Psoas muscle (tissue), 8 donors: ENCODE results near the gene EXOC3L4. TPM values are rescaled to one million over a fixed set of nuclear protein-coding genes. Genes with fewer than 3 reads are reported as not detected.
A peak's percentile ranks its signal among the peaks of the same experiment; 100 is the strongest.

ENCODE experiments used
- ATAC-seq, 4 donors: fragments of 200-7000 bp; cut with Tn5 transposase; one replicate each; pipeline ENCODE4 v1.9.1; 2020; ENCODE audit warnings: moderate library complexity in 3 of 4, mild to moderate bottlenecking in 2 of 4
- DNase-seq, 2 donors: peaks; one replicate each; pipeline ENCODE4 v3.0.0-alpha.2; 2020
- H3K27ac ChIP-seq: fragments of 200-600 bp; one replicate; pipeline ENCODE4 v1.8.0; 2022
- H3K27me3 ChIP-seq, 3 donors: fragments of 200-600 bp in 1 of 3; one replicate each; pipeline versions ENCODE4 v1.6.1 to v1.8.0; 2013 to 2022; ENCODE audit warnings: low read length in 2 of 3, mild to moderate bottlenecking in 2 of 3, moderate library complexity in 1 of 3; ENCODE audit not compliant: insufficient read depth in 3 of 3
- H3K36me3 ChIP-seq, 2 donors: fragments of 200-600 bp in 1 of 2; one replicate each; pipeline versions ENCODE4 v1.6.1 to v1.8.0; 2013 to 2022; ENCODE audit warnings: low read depth in 1 of 2, mild to moderate bottlenecking in 1 of 2, moderate library complexity in 1 of 2; ENCODE audit not compliant: insufficient read depth in 1 of 2
- H3K4me1 ChIP-seq: fragments of 200-600 bp; one replicate; pipeline ENCODE4 v1.8.0; 2022
- H3K4me3 ChIP-seq: fragments of 200-600 bp; one replicate; pipeline ENCODE4 v1.8.0; 2022; ENCODE audit warnings: mild to moderate bottlenecking
- H3K9me3 ChIP-seq: fragments of 200-600 bp; one replicate; pipeline ENCODE4 v1.8.0; 2022
- WGBS, 3 donors: extraction: QIAGEN DNeasy Blood & Tissue Kit; methylation state at CpG; one replicate each; pipeline versions ENCODE4 v1.1.6 to v1.1.7; 2013; 5-methylcytosine and 5-hydroxymethylcytosine counted together
- intact Hi-C, 2 donors: fragments of 100-400 bp; cut with DNase I; formaldehyde crosslinking; loops; one replicate each; pipeline versions ENCODE4 v1.11.0 to v1.14.2; 2022
- polyA plus RNA-seq, 3 donors: library from polyadenylated mRNA; stranded (reverse); fragments of 200-250 nt; gene quantifications; one replicate each; pipeline ENCODE4 v1.2.3, GENCODE V29; 2013
- total RNA-seq, 4 donors: library from RNA; stranded (reverse); fragmentation: NEBNext Ultra II Directional in 2 of 4; extraction: Animal tissue kit (Norgen Biotek cat#: 25700) in 2 of 4; gene quantifications; one replicate each; pipeline versions ENCODE4 v1.2.1 to v1.2.4, GENCODE V29; 2021 to 2023
- TF ChIP-seq, protein P1 (sequence below): fragments of 200-600 bp; IDR thresholded peaks from one replicate; pipeline ENCODE4 v1.8.0; 2022; ENCODE audit warnings: antibody characterized with exemption
- donor health status: healthy with polysubstance abuse.
- donor health status: DM: no; HTN: no; CAD: no; lungs with moderate emphysema.
- donor health status: Bipolar disorder and iron deficiency.
- donor health status: healthy.
- donor health status: DM: yes; HTN: yes; CAD: no.
- donor health status: DM: no; HTN: no; CAD: no.
- donor health status: DM: no; HTN: no; CAD: no.
- donor health status: DM: yes; HTN: yes; CAD: no.

EXOC3L4 gene
- total and polyA plus RNA-seq, 7 donors = 0.12 to 0.33 (median 0.27) TPM; not detected in 3

GRCh38 chr14:103078420-103078749, 16.1 kb upstream of the EXOC3L4 start:
- no peaks in the 10 kb centered on the region for H3K36me3 ChIP-seq
- DNase-seq (peak; percentile 74 to 87), ATAC-seq (peak; percentile 61 to 71 (median 68))
- H3K9me3 ChIP-seq = no peaks in the 10 kb centered on the region
- no peaks in the 10 kb centered on the region for H3K4me1 ChIP-seq
- intact Hi-C loops = loop anchor here in 1 of 2 donors (10.0 kb wide), 1 partner anchor 384 kb away; no protein-coding TSS in a partner anchor
- H3K4me3 ChIP-seq = no peak overlapping the region
- H3K27me3 ChIP-seq = peaks cover 0 to 31% (median 2%) of the 10 kb centered on the region in 3 donors
- TF ChIP-seq, protein P1, sequence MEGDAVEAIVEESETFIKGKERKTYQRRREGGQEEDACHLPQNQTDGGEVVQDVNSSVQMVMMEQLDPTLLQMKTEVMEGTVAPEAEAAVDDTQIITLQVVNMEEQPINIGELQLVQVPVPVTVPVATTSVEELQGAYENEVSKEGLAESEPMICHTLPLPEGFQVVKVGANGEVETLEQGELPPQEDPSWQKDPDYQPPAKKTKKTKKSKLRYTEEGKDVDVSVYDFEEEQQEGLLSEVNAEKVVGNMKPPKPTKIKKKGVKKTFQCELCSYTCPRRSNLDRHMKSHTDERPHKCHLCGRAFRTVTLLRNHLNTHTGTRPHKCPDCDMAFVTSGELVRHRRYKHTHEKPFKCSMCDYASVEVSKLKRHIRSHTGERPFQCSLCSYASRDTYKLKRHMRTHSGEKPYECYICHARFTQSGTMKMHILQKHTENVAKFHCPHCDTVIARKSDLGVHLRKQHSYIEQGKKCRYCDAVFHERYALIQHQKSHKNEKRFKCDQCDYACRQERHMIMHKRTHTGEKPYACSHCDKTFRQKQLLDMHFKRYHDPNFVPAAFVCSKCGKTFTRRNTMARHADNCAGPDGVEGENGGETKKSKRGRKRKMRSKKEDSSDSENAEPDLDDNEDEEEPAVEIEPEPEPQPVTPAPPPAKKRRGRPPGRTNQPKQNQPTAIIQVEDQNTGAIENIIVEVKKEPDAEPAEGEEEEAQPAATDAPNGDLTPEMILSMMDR = peak; percentile 68
- WGBS, 3 donors = 15 to 20% (median 19%) methylated on average over 9 of the region's 9 CpGs
- H3K27ac ChIP-seq = no peak overlapping the region

DNA sequence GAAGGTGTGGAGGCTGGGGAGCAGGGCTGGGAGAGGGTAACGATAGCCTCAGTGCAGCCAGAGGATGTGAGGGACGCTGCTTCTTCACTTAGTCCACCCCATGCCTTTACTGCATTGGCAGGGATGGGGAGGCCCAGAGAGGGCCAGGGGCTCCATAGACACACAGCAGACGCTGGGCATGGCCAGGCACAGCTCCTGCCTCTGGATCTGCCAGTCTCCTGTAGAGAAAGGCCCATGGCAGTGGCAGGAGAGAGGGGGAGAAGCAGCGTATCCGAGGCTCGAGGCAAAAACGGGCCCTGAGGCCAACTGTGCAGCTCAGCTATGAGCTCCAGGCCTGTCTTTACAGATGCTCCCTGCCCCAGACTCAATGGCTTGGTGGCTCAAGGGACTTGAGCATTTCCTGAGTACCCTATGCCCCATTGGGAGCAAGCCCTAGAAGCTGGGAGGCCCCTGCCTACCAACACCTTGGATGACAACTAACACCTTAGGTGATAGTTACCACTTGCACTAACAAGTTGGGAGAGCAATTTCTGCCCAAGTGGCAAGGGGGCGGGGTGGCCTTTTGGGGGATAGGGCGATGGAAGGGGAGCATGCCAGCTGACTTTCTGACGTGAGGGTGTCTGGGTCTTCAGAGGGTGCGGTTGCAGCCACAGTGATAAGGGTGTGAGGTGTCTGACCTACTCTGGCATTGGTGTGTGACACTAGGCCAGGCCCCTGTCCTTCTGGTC, 15.5 kb upstream of the EXOC3L4 start:
- intact Hi-C loops = loop anchor here in 1 of 2 donors (10.0 kb wide), 1 partner anchor 384 kb away; no protein-coding TSS in a partner anchor
- Histone ChIP-seq H3K4me3 (no peak overlapping the region), H3K9me3 (no peaks in the 10 kb centered on the region), H3K27ac (no peak overlapping the region), H3K4me1 (no peaks in the 10 kb centered on the region), H3K27me3 (peaks cover 0 to 34% (median 2%) of the 10 kb centered on the region in 3 donors), H3K36me3 (no peaks in the 10 kb centered on the region)
- TF ChIP-seq, protein P1 = no peak
- DNase-seq (peak in 1 of 2 donors; percentile 47), ATAC-seq (no peak)
- WGBS, 3 donors = 69 to 77% (median 76%) methylated on average over 11 of the region's 11 CpGs

GRCh38 chr14:103081951-103082350, 12.6 kb upstream of the EXOC3L4 start:
- no peak overlapping the region for H3K27ac ChIP-seq
- no peaks in the 10 kb centered on the region for H3K36me3 ChIP-seq
- intact Hi-C loops = no loop called here
- H3K9me3 ChIP-seq = no peaks in the 10 kb centered on the region
- TF ChIP-seq, protein P1 = no peak
- H3K27me3 ChIP-seq = peaks cover 0 to 61% (median 7%) of the 10 kb centered on the region in 3 donors
- WGBS, 3 donors = 94 to 98% (median 97%) methylated on average over 2 of the region's 2 CpGs
- H3K4me1 ChIP-seq = no peaks in the 10 kb centered on the region
- ATAC-seq = no peak
- no peak for DNase-seq
- no peak overlapping the region for H3K4me3 ChIP-seq

DNA sequence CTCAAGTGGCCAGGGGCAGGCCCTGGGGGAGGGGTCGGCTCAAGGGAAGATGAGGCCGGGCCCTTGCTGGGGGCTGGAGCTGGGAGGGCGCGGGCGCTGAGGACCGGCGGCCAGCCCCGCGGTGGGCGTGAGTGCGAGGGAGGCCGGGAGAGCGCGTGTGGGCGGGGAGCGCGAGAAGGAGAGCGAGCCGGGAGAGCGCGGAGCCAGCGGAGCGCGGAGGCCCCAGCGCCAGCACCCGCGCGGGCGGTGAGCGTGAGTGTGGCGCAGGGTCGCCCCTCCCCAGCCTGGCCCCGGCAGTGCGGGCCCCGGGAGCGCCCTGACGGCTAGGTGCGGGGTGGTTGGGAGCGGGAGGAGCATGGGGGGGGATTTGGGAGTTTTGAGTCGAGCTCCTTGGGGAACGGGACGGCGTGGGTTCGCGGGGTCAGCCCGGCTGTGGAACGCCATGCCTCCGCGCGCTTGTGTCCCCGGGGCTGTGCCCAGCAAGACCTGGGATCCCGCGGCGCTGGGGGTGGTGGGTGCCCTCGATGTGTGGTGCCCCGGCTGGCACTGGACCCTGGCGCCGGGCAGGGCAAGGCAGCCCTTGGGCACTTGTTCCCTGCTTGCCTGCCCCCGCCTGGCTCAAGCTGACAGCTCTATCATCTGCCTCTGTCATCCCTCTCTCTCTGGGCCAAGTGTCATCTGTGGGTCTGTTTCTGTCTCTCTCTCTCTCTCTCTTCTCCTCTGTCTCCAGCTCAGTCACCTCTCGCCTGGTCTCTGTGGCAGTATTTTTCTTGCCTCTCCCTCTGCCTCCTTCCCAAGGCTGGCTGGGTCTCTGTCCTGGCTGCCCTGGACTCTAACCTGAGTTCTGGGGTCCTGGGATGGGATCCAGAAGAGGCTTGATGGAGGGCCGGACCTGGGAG, 10.3 kb upstream of the EXOC3L4 start, which contains the start of gene LBHD2:
LBHD2 (plus strand) TSS at position 190 of the 899 bp plus-strand sequence. CDS start 1,803 bp downstream, outside the sequence.
- Histone ChIP-seq H3K4me1 (no peaks in the 10 kb centered on the region), H3K36me3 (no peaks in the 10 kb centered on the region), H3K9me3 (no peaks in the 10 kb centered on the region), H3K27ac (no peak within 1 kb of the TSS), H3K4me3 (no peak within 1 kb of the TSS), H3K27me3 (peaks cover 0 to 61% (median 7%) of the 10 kb centered on the region in 3 donors)
- 16 to 19% (median 18%) methylated on average over 42 to 61 of the region's 61 CpGs for WGBS, 3 donors
- ATAC-seq = peak in 3 of 4 donors; percentile 36 to 45 (median 43)
- TF ChIP-seq, protein P1 = no peak
- peak in 1 of 2 donors; percentile 39 for DNase-seq
- intact Hi-C loops = no loop called here
